Cerebellar nuclear complex (tissue), 1 donor: ENCODE data around the gene NPHP1.
"Not testable (repeated sequence)": the region's sequence is repeated elsewhere in the genome, so short reads cannot be mapped to it uniquely, and the experiment has no call there.

ENCODE experiments used
- DNase-seq, 2 experiments: peaks; one replicate each; lab custom pipeline; 2025; lab: John Stamatoyannopoulos, UW

Gene NPHP1

DNA sequence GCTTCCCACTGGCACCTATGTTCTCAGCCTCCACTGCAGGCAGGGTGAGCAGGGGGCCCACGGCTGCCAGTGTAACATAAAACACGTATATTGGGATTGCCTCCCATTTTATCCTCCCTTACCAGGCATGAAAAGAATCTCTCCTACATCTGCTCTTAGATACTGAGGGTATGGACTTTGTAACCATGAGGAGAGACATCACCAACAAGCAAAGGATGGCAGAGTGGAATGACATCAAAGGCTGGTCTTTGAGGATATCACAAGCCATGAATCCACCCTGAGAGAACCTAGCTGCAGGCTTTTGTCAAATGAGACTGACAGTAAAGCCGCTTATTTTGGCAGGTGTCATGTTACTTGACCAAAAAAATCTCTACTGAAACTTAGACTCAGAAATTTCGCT is 7.4 kb downstream of the NPHP1 start:
- no peak for DNase-seq

DNA sequence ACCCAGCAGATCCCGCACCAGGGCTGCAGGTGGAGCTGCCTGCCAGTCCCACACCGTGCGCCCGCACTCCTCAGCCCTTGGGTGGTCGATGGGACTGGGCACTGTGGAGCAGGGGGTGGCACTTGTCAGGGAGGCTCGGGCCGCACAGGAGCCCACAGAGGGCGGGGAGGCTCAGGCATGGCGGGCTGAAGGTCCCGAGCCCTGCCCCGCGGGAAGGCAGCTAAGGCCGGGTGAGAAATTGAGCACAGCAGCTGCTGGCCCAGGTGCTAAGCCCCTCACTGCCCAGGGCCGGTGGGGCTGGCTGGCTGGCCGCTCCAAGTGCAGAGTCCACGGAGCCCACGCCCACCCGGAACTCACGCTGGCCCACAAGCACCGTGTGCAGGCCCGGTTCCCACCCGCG is 14.6 kb downstream of the NPHP1 start:
- DNase-seq = not testable (repeated sequence)

- no peak for DNase-seq
Observed at GRCh38 chr2:110182449-110182848, 22.4 kb downstream of the NPHP1 start.

- DNase-seq = no peak
Observed at GRCh38 chr2:110180036-110180435, 24.8 kb downstream of the NPHP1 start.

GRCh38 chr2:110173523-110173922 is 31.3 kb downstream of the NPHP1 start:
- DNase-seq = no peak

GRCh38 chr2:110172506-110172905 is 32.3 kb downstream of the NPHP1 start:
- no peak for DNase-seq

DNA sequence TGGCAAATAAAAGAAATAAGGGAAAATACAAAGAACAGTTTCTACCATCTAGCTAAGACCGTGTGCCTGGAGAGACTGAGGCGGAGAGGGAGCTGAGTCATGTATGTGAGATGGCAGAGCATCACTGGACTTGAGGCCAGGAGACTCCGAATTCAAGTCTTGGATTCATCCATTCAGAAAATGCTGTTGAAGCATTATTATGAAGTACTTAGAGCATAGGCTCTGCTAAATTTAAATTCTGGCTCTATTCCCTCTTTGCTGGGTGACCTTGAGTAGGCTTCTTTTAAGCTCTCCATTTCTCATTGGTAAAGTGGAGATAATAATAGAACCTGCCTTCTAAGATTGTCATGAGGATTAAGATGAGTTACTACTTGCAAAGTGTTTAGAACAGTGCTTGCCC is 34.7 kb downstream of the NPHP1 start:
- DNase-seq = no peak

GRCh38 chr2:110167326-110168000 is 37.4 kb downstream of the NPHP1 start:
- DNase-seq = no peak

DNA sequence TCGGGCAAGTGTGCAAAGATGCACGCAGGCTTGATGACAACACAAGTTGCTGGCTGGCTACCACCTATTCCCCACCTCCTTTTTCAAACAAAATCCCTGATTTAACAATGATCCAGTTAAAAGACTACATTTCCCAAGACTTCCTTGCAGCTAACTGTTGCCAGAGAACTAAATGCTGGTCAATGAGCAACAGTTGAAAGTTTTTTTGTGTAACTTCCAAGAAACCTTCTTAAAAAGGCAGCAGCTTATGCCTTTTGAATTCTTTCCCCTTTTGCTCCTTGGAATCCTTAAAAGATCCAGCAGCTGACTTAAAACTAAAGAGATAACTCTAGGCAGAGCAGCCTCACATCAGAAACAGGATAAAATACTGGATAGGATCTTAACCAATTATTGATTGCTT is 38.5 kb downstream of the NPHP1 start:
- DNase-seq = no peak

GRCh38 chr2:110157153-110157793 is 47.5 kb downstream of the NPHP1 start:
- DNase-seq = no peak

- not testable (repeated sequence) for DNase-seq
Observed at GRCh38 chr2:110154828-110155227, 50.0 kb downstream of the NPHP1 start.

DNA sequence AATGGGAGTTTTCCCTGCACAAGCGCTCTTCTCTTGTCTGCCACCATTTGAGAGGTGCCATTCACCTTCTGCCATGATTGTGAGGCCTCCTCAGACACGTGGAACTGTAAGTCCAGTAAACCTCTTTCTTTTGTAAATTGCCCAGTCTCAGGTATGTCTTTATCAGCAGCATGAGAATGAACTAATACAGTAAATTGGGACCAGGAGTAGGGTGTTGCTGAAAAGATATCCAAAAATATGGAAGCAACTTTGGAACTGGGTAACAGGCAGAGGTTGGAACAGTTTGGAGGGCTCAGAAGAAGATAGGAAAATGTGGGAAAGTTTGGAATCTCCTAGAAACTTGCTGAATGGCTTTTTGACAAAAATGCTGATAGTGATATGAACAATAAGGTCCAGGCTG is 50.6 kb downstream of the NPHP1 start:
- not testable (repeated sequence) for DNase-seq

DNA sequence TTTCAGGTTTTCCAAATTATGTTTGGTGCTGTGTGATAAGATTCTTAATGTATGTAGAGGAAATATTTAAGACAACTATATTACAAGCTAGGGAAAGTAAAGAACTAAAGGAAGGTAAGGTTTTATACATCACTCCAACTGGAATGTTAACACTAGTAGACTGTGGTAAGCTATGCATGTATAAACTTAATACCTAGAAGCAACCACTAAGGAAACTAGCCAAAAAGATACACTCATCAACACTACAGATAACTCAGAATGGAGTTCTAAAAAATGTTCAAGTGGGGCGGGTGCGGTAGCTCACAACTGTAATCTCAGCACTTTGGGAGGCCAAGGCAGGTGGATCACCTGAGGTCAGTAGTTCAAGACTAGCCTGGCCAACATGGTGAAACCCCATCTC is 51.4 kb downstream of the NPHP1 start:
- no peak for DNase-seq

DNA sequence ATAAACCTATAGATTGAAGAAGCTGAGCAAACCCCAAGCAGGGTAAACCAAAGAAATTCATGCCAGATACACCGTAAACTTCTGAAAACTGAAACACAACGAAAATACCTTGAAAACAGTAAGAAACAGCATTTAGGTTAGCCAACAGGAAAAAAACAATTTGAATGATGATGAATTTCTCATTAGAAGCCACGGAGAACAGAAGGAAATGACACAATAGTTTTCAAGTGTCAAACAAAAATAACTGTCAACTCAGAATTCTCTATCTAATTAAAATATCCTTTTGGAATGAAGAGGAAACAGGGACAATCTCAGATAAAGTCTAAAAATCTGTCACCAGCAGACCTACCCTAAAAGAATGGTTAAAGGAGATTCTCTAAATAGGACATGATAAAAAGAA is 51.9 kb downstream of the NPHP1 start:
- no peak for DNase-seq

- DNase-seq = no peak
Observed at GRCh38 chr2:110149330-110150220, 55.2 kb downstream of the NPHP1 start.

DNA sequence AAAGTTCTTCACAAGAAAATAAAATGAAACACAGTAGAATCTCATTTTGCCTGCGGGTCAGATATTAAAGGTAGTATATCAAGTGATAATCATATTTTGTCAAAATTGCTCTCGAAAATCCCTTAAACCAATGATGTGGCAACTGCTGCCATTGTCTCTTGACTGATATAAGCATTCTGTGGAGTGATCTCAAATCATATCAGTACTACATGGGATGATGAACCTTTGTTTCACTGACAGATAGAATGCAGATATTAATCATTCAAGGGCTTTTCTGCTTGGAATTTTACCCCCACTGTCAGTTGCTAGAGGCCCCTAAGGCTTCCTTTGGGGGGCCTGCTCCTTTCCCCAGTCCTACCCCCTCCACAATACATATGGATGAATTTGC is 57.9 kb downstream of the NPHP1 start:
- no peak for DNase-seq

GRCh38 chr2:110146183-110146944 is 58.4 kb downstream of the NPHP1 start:
- DNase-seq = no peak

GRCh38 chr2:110143982-110144381 is 60.8 kb downstream of the NPHP1 start:
- no peak for DNase-seq

DNA sequence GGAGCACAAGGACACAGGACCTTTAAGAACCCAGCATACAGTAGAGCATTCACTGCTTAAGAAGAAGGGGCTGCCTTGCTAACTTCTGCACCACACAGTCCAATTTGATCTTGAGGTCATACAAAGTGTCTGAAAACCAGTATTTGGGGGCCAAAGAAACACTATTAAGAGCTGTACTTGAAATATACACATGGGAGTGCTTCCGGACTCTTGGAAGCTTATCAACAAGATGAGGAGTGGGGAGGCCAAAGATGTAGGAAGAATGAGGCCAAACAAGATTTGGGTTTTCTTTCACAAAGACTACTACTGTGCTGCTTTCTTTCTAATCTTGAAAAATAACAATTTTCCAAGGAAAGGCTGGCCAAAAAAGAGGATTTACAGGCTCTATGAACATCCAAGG is 64.4 kb downstream of the NPHP1 start:
- DNase-seq = no peak

DNA sequence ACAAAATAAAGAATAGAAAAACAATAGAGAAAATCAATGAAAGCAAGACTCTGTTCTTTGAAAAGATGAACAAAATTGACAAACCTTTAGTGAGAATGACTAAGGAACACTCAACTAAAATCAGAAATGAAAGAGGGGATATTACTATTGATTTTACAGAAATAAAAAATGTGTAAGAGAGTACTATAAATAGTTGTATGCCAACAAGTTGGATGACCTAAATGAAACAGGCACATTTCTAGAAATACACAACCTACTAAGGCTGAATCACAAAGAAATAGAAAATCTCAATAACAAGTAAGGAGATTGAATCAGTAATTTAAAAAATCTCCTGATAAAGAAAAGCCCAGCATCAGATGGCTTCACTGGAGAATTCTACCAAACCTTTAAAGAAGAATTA is 70.8 kb downstream of the NPHP1 start:
- DNase-seq = no peak

GRCh38 chr2:110131166-110131565 is 73.6 kb downstream of the NPHP1 start:
- DNase-seq = no peak

DNA sequence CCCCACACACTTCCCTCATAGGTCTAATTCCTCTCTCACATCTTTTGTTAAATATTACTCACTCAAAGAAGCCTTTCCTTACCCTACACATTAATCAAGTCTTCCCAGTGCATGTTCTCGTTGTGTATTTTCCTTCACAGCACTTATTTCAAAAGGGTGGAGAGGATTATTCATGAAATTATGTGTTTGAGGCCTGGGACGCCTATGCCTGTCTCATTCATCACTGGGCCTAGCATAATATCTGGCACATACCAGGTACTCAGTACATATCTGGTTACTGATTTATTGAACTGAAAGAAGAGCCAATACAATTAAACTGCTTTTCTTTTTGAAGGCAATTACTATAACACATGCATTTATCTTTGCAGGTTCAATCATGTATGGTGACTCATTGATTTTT is 74.1 kb downstream of the NPHP1 start:
- no peak for DNase-seq
